Central memory CD8-positive, alpha-beta T cell (primary cell): Measurements from ENCODE around the gene AFF3.

Source experiments
- ATAC-seq: fragments of 150-1000 bp; cut with Tn5 transposase; replicated peaks from 2 replicates; pipeline ENCODE4 v1.10.0; 2022; ENCODE audit warnings: mild to moderate bottlenecking, moderate FRiP score, moderate number of reproducible peaks; ENCODE audit not compliant: poor library complexity, severe bottlenecking; ENCODE audit errors: extremely low read depth
- DNase-seq, 2 donors: peaks; one replicate each; pipeline ENCODE4 v3.0.0; 2021; ENCODE audit warnings: low spot score in 2 of 2
- H3K27ac Mint-ChIP-seq: one replicate; pipeline ENCODE4 v1.8.0; 2022; ENCODE audit warnings: low read depth, mild to moderate bottlenecking, moderate library complexity, mixed read lengths
- H3K27me3 Mint-ChIP-seq: one replicate; pipeline ENCODE4 v1.8.0; 2022; ENCODE audit warnings: mixed read lengths
- H3K36me3 Mint-ChIP-seq: one replicate; pipeline ENCODE4 v1.8.0; 2022; ENCODE audit warnings: mild to moderate bottlenecking, moderate library complexity, mixed read lengths; ENCODE audit not compliant: insufficient read depth
- H3K4me1 Mint-ChIP-seq: one replicate; pipeline ENCODE4 v1.8.0; 2022; ENCODE audit warnings: mixed read lengths
- H3K4me3 Mint-ChIP-seq: one replicate; pipeline ENCODE4 v1.8.0; 2022; ENCODE audit warnings: mild to moderate bottlenecking, moderate library complexity, mixed read lengths
- H3K9me3 Mint-ChIP-seq: one replicate; pipeline ENCODE4 v1.8.0; 2022; ENCODE audit warnings: mixed read lengths

AFF3 gene

GRCh38 chr2:100039291-100039980, 103.0 kb downstream of the AFF3 start:
- no peak for DNase-seq
- no peaks in the 10 kb centered on the region for H3K9me3 Mint-ChIP-seq

DNA sequence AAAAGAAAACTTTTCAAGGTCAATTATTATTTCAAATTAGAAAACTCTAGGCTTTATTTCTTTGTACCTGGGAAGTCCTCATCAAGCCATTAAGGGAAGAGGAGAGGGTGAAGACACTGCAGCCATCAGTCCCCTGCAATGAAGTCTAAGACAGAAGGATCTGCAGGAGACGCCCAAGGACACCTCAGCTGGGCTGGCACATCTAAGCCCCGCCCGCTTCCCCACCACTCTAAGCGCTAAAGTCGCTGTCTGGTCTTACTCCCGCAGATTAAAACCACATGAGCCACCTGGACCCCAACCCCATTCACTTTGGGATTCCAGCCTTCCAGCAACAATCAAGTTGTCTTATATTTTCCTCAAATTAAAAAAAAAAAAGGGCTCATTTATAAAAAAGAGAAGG, 104.4 kb downstream of the AFF3 start:
- Mint-ChIP-seq H3K4me3 (no peak overlapping the region), H3K4me1 (no peaks in the 10 kb centered on the region), H3K27me3 (no peaks in the 10 kb centered on the region), H3K36me3 (no peaks in the 10 kb centered on the region), H3K9me3 (no peaks in the 10 kb centered on the region), H3K27ac (no peak overlapping the region)
- ATAC-seq (no peak), DNase-seq (no peak)

More at GRCh38 chr2:100039291-100039980, 103.0 kb downstream of the AFF3 start:
- Mint-ChIP-seq H3K4me1 (no peaks in the 10 kb centered on the region), H3K27me3 (no peaks in the 10 kb centered on the region), H3K36me3 (no peaks in the 10 kb centered on the region), H3K27ac (no peak overlapping the region), H3K4me3 (no peak overlapping the region)
- no peak for ATAC-seq

DNA sequence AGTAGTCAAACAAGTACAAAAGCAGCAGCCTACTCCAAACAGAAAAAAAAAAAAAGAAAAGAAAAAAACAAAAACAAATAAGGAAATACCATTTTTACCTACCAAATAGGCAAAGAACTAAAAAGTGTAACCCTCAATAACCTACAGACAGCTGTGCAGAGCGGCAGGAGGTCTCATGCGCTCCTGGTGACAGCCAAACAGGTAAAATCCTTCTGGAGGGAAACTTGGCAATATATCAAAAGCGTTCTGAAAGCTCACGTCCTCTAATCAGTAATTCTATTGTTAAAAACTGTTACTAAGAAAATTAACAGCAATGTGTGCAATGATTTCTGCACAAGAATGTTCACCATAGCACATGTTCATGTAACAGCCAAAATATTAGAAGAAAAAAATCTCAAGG, 105.6 kb downstream of the AFF3 start:
- ATAC-seq (no peak), DNase-seq (no peak)
- H3K4me3 Mint-ChIP-seq: no peak overlapping the region
- no peaks in the 10 kb centered on the region for H3K36me3 Mint-ChIP-seq
- no peaks in the 10 kb centered on the region for H3K4me1 Mint-ChIP-seq
- H3K27ac Mint-ChIP-seq: no peak overlapping the region
- H3K27me3 Mint-ChIP-seq: no peaks in the 10 kb centered on the region
- no peaks in the 10 kb centered on the region for H3K9me3 Mint-ChIP-seq

- Mint-ChIP-seq H3K4me1 (no peaks in the 10 kb centered on the region), H3K9me3 (no peaks in the 10 kb centered on the region), H3K36me3 (no peaks in the 10 kb centered on the region), H3K4me3 (no peak overlapping the region), H3K27me3 (no peaks in the 10 kb centered on the region), H3K27ac (no peak overlapping the region)
- DNase-seq (no peak), ATAC-seq (no peak)
These were observed 106.4 kb downstream of the AFF3 start for GRCh38 chr2:100036026-100036425.

- H3K4me3 Mint-ChIP-seq: no peak overlapping the region
- DNase-seq (no peak), ATAC-seq (no peak)
- H3K4me1 Mint-ChIP-seq: no peaks in the 10 kb centered on the region
- no peaks in the 10 kb centered on the region for H3K36me3 Mint-ChIP-seq
- no peaks in the 10 kb centered on the region for H3K27me3 Mint-ChIP-seq
- no peaks in the 10 kb centered on the region for H3K9me3 Mint-ChIP-seq
- H3K27ac Mint-ChIP-seq: no peak overlapping the region
These were observed 108.0 kb downstream of the AFF3 start for GRCh38 chr2:100034431-100034830.

DNA sequence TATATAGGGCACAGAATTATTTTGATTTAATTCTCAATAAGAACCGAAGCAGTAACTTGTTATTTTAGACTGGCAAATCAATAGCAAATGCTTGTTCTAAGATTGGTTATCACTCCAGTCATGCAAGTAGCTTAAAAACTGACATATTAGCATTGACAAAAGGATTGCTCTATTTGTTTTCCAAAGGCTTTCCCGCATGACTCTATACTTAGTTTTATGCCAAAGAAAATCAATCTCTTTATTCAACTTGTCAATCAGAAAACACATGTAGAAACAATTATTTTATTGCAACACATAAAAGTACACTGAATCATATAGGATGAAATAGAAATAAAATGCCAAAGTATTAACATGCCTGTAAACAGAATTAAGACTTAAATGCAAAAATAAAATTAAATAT, 108.4 kb downstream of the AFF3 start:
- H3K27me3 Mint-ChIP-seq: no peaks in the 10 kb centered on the region
- H3K4me1 Mint-ChIP-seq: no peaks in the 10 kb centered on the region
- DNase-seq: no peak
- no peak overlapping the region for H3K27ac Mint-ChIP-seq
- H3K4me3 Mint-ChIP-seq: no peak overlapping the region
- ATAC-seq: no peak
- no peaks in the 10 kb centered on the region for H3K36me3 Mint-ChIP-seq
- no peaks in the 10 kb centered on the region for H3K9me3 Mint-ChIP-seq

DNA sequence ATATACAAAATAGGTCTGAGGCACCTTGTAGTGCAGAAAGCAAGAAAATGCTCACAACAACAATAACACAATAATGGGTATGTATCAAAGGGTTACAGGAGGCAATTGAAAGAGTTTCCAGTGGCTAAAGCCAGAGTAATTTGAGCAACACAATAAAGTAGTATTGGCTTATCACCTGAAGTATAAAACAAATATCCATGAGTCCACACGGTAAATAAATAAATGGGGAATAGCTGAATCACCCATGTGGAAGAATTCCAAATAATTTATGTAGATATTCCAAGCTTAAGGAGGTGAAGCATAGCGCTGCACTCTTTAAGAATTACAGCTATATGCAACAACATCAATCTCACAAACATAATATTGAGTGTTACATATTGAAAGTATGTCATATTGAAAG, 110.8 kb downstream of the AFF3 start:
- H3K36me3 Mint-ChIP-seq: no peaks in the 10 kb centered on the region

GRCh38 chr2:100029460-100029859, 112.9 kb downstream of the AFF3 start:
- DNase-seq: no peak
- H3K9me3 Mint-ChIP-seq: no peaks in the 10 kb centered on the region
- H3K27ac Mint-ChIP-seq: no peak overlapping the region
- H3K36me3 Mint-ChIP-seq: peaks cover 1% of the 10 kb centered on the region
- no peak for ATAC-seq
- H3K4me3 Mint-ChIP-seq: no peak overlapping the region
- H3K27me3 Mint-ChIP-seq: no peaks in the 10 kb centered on the region
- no peaks in the 10 kb centered on the region for H3K4me1 Mint-ChIP-seq

More for the DNA sequence above, 110.8 kb downstream of the AFF3 start:
- ATAC-seq: no peak
- no peak overlapping the region for H3K4me3 Mint-ChIP-seq
- no peaks in the 10 kb centered on the region for H3K9me3 Mint-ChIP-seq
- H3K27ac Mint-ChIP-seq: no peak overlapping the region
- no peaks in the 10 kb centered on the region for H3K4me1 Mint-ChIP-seq
- H3K27me3 Mint-ChIP-seq: no peaks in the 10 kb centered on the region
- DNase-seq: no peak

- Mint-ChIP-seq H3K9me3 (no peaks in the 10 kb centered on the region), H3K4me1 (no peaks in the 10 kb centered on the region), H3K27me3 (peaks cover 12% of the 10 kb centered on the region), H3K27ac (no peak overlapping the region), H3K4me3 (no peak overlapping the region), H3K36me3 (peaks cover 4% of the 10 kb centered on the region)
- DNase-seq: no peak
- ATAC-seq: no peak
These were observed 120.5 kb downstream of the AFF3 start for GRCh38 chr2:100021791-100022340.

DNA sequence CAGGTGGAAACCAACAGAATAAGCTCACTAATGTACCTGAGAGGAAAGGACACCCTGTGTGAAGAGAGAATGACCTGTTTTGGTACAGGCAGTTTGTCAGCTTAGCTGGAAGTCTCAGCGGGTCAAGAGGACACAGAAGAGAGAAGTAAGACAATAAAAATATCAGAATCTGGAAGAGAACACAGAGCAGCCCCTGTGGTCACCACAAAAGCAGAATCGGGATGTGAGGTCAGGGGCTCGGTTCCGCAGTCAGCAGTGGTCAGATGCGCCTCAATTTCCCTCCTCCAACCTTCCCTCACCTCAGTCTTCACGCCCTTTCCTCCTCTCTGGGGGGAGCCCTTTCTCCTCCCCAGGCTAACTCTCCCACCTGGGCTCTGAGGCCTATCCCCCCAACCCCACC, 122.9 kb downstream of the AFF3 start:
- Mint-ChIP-seq H3K9me3 (no peaks in the 10 kb centered on the region), H3K4me1 (no peaks in the 10 kb centered on the region), H3K4me3 (no peak overlapping the region), H3K36me3 (peaks cover 2% of the 10 kb centered on the region), H3K27ac (no peak overlapping the region), H3K27me3 (peaks cover 12% of the 10 kb centered on the region)
- peak; percentile 19 for ATAC-seq
- DNase-seq: no peak

DNA sequence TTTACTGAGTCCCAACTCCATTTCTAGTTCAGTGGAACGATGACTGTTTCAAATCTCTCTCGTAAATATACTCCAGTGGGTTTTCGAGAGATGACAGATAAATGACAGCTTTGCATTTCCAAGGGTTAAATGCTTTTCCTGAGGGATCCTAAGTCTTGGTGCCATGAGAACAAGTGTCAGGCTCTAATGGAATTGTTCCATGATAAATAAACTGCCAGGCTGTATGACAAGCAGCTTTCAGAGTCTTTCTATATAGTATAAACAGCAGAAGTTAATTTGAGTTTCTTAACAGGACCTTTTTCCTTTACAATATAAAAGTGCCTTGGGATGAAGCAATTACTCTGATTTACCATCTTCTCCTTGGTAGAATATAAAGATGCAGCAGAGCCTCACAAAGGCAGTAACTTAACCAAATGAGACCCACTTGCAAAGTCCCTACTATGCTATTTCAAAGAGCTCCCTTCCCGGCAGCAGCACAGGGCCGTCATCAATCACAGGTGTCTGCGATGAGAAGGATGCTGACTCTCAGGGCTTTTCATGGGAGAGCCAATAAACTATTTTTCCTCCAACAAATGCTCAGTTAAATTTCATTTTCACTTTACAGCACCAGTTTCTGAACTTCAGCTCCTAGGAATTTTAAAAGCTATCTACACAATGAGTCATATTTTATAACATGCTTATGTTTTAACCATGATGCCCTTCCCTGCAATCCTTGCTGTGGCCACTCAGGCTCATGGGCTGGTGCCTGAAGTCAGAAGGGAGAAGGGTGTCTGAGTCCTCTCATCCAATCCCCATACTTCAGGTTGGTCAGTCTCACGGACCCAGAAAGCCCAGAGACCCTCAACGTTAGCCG, 123.8 kb downstream of the AFF3 start:
- H3K4me1 Mint-ChIP-seq: no peaks in the 10 kb centered on the region
- H3K4me3 Mint-ChIP-seq: no peak overlapping the region
- H3K36me3 Mint-ChIP-seq: peaks cover 2% of the 10 kb centered on the region
- no peak overlapping the region for H3K27ac Mint-ChIP-seq
- peaks cover 12% of the 10 kb centered on the region for H3K27me3 Mint-ChIP-seq
- H3K9me3 Mint-ChIP-seq: no peaks in the 10 kb centered on the region
- ATAC-seq: no peak
- DNase-seq: no peak

DNA sequence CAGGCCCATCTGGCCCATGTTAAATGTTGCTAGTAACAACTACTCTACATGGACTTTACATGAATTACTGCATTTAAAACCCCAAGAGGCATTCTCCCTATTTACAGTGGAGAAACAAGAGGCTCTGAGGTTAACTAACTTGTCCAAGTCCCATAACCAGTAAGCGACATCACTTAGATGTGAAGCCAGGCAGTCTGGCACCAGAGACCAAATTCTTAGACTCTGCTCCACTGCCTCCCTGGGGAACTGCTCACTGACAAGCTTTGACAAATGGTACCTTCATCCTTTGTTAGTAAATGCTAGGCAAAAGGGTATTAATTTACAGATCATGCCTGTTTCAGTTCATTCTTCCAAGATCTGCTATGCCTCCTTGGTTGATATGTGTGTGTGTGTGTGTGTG, 124.8 kb downstream of the AFF3 start:
- H3K27me3 Mint-ChIP-seq: peaks cover 12% of the 10 kb centered on the region
- ATAC-seq (no peak), DNase-seq (no peak)
- H3K9me3 Mint-ChIP-seq: no peaks in the 10 kb centered on the region
- no peak overlapping the region for H3K27ac Mint-ChIP-seq
- H3K4me1 Mint-ChIP-seq: no peaks in the 10 kb centered on the region
- H3K36me3 Mint-ChIP-seq: peaks cover 2% of the 10 kb centered on the region
- no peak overlapping the region for H3K4me3 Mint-ChIP-seq

DNA sequence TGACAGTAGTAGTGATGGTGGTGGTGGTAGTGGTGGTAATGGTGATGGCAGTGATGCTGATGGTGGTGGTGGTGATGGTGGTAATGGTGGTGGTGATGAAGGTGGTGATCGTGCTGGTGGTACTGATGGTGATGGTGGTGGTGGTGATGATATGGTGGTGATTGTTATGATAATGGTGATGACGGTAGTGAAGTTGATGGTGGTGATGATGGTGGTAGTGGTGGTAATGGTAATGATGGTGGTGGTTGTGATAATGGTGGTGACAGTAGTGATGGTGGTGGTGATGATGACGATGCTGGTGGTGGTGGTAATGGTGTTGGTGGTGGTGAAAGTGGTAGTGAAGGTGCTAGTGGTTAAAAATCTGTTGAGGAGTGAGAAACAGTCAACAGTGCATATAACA, 125.6 kb downstream of the AFF3 start:
- ATAC-seq: no peak
- no peak overlapping the region for H3K27ac Mint-ChIP-seq
- no peaks in the 10 kb centered on the region for H3K9me3 Mint-ChIP-seq
- H3K27me3 Mint-ChIP-seq: peaks cover 12% of the 10 kb centered on the region
- no peaks in the 10 kb centered on the region for H3K4me1 Mint-ChIP-seq
- peaks cover 4% of the 10 kb centered on the region for H3K36me3 Mint-ChIP-seq
- H3K4me3 Mint-ChIP-seq: no peak overlapping the region
- no peak for DNase-seq
